ENCODE results near the gene RGMA.

The RGMA gene

DNA sequence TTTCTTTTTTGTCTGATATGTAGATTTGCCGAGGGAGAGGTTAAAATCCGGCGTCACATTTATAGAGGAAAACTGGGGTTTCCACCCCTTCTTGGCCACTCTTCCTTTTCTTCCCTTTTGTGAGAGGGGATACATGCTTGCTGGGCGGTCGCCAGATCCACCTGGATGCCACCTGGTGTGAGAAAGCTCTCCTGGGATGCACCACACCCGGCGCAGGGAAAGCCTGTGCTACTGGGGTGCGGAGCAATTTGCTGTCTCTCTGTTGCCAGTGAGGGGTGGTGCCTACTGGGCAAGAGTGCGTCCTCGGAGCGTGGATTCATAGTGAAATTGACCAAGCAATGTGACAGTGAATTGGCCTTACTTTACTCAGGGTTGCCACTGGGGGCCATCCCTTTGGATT is 2.5 kb upstream of the RGMA start:
- no peak for DNase-seq

GRCh38 chr15:93089727-93090305 is 805 bp upstream of the RGMA start:
- DNase-seq: no peak

- DNase-seq: peak; percentile 40
Observed at GRCh38 chr15:93088200-93088980, 621 bp downstream of the RGMA start.

DNA sequence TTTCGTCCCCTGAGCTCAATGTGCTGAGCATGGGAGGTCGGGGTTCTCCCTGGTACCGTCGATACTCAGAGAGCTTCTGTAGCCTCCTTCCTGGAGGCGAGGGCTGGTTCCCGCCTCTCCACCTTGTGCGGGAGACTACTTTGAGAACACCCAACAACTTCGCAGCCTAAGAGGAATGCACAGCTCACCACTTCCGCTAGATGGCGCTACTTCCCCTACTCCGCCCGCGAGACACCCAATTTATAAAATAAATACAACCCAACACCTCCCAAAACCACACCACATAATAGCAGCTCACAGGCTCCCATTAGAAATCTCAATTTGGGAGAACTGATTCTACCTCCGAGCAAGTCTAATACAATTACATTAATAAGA is 1.2 kb downstream of the RGMA start:
- DNase-seq: peak; percentile 70

- no peak for DNase-seq
Observed at GRCh38 chr15:93086791-93087190, 2.2 kb downstream of the RGMA start.

DNA sequence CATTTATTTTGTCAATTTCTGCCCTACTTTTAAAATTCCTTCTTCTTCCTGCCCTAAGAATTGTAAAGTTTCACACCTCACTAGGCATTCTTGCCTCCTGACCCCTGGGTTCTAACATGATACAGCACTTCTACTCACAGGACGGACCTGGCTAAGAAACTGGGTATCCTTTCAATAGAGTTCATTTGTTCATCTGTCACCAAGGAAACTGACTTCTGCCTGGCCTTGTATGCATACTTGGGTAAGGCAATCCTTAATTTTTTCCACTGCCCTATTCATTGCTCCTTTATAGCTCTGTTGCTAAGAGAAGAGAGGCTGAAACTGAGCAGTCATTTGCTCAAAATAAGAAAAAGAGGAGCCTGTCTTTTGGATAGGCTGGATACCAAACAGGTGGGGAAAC is 3.3 kb downstream of the RGMA start:
- no peak for DNase-seq

GRCh38 chr15:93082861-93083260 is 6.2 kb downstream of the RGMA start:
- DNase-seq: no peak

DNA sequence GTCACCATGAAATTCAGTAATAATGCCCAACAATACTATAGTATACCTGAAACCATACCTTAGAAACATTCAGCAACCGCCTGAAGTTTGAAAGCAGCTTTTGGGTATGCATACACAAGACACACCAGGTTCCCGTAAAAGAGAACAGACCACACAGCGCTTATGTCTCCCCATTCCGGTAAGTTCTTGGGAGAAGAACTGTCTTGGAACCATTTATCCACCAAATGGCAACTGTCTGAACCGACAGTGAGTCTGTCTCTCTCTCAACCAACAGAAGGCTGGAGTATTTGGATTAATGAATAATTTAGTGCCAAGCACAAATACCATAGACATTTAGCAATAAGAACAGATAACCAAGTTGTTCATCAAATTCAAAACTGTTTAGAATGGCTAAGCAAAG is 7.6 kb downstream of the RGMA start:
- no peak for DNase-seq

DNA sequence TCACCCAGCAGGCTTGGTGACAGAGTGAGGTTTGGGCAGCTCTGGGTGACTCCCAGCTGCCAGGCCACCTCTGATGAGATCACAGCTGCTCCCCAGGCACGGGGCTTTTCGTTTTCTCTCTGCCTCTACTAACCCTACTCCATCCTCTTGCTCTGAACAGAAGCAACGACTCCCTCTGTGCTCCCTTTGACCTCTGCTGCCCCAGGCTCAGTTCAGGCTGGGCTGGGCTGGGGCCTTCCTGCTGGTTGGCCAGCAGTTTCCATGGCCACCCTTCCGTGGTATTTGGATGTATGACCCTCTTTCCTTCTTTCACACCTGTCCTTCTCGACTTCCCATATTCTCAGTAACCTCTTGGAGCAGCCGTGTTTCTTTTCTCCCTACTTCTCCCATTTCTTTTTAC is 8.6 kb downstream of the RGMA start:
- no peak for DNase-seq

GRCh38 chr15:93076875-93077274 is 12.1 kb downstream of the RGMA start:
- DNase-seq: no peak

- DNase-seq: no peak
Observed at GRCh38 chr15:93076217-93076616, 12.8 kb downstream of the RGMA start.

DNA sequence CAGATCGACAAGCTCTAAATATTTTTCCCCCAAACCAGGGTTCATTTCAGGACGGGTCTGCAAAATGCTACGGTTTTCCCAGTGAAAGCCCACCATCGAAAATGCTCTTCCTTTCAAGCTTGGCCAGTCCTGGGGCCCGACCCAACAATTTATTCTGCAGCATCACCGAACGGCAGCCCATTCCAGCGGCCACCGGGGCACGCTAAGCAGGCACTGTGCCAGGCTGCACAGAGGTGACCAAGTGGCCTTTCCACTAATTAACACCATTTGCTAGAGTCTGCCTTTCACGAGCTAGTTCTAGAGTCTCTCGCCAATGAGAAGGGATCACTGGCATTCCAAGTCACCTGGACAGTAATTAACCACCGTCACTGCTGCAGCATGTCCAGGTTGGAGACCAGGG is 14.4 kb downstream of the RGMA start:
- DNase-seq: no peak

DNA sequence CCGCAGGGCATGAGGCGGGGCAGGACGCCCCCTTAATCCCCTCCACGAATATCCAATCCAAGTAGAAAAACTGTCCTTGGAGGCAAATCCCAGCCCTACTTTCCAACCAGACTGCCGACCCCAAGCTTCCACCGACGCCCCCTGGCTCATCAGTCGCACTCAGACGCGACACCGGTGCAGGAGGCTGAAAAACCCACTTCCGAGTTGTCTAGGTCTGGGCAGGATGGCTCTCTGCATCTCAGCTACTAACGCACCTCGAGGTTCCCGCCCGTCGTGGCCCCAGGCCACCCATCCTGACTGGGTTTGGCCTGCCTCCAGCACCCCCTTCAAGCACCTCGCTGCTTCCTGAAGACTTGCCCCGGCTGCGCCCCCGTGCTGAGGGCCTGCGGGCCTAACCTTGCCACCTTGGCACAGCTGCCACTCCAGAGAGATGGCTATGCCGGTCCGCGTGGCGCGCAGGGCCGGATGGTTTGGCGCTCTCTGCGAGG is 15.5 kb downstream of the RGMA start:
- no peak for DNase-seq

DNA sequence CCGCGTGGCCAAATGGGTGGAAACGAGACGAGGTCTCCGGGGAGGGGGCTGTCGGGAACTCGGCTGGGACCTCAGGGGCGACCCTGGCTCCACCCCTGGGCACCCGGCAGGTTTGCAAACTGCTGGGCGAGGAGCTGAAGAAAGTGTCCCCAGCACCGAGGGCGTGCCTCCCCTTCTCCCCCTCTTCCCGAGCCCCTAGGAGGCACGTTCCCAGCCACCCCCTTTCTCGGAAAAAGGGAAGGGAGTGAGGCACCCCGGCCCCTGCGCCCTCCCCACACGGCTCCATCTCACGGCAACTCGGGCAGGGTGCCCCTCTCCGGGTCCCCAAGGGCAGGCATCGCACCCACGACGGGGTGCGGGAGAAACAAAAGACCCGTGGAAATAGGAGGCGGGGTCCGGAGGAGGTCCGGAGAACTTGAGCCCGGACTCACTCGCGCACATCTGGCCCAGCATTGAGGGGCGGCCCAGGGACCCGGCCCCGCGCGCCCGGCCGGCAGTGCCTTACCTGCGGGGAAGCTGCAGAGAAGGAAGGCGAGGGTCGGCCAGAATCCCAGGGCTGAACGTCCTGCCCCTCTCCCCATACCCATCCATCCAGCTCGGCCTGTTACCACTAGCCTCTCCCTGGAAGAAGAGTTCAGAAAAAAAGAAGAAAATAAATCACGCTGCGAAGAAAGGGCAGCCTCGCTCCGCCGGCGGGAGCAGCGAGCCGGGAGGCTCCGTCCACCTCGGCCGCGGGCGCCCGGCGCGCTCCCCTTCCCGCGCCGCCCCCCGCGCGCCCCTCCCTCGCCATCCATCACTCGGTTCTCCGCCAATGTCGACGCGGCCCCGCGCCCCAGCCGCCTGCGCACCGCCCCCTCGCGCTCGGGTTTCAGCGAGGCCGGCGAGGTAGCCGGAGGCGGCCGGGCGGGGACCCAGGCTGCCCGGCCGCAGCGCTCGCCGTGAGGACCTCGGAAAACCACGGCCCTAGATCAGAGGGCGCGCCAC is 16.3 kb downstream of the RGMA start:
- no peak for DNase-seq

DNA sequence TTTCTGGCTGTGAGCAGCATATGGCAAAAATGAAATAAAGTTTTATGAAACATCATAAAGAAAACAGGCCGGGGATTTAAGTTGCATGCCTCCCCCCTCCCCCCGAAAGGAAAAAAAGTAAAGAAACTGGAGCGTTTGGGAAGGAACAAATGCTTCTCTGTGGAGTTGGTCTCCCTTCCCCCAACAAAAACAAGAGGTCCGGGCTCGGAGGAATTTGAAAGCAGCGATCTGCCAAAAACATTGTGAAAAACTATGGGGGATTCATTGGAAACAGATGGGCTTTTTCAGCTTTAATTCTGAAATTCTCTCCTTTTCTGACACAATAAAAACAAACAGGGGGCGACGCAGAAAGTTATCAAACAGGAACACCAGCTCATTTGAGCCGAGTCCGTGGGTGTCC is 17.0 kb downstream of the RGMA start:
- DNase-seq: no peak

- DNase-seq: no peak
Observed at GRCh38 chr15:93071469-93071936, 17.5 kb downstream of the RGMA start.

- DNase-seq: no peak
Observed at GRCh38 chr15:93070551-93071296, 18.3 kb downstream of the RGMA start.

GRCh38 chr15:93070132-93070531 is 18.9 kb downstream of the RGMA start:
- DNase-seq: no peak

DNA sequence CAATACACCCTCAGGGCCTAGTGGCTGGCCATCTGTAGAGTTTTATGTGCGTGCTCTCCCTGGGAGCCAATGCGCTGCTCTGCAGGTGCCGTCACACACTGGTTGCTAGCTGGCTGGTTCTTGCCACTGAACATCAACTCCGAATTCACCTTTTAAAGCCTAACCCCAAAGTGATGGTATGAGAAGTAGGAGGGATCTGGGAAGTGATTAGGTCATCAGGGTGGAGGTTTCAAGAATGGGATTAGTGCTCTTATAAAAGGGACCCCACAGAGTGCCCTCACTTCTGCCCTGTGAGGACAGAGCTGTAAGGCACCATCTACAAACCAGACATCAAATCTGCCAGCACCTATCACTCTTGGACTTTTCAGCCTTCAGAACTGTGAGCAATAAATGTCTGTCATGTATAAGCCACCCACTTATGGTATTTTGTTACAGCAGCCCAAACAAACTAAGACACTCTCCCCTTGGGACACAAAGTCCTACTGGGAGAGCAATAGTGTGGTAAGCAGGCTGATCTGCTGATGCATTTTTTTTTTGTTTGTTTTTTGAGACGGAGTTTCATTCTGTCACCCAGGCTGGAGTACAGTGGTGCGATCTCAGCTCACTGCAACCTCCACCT is 20.3 kb downstream of the RGMA start:
- no peak for DNase-seq

- DNase-seq: no peak
Observed at GRCh38 chr15:93067649-93068085, 21.3 kb downstream of the RGMA start.

DNA sequence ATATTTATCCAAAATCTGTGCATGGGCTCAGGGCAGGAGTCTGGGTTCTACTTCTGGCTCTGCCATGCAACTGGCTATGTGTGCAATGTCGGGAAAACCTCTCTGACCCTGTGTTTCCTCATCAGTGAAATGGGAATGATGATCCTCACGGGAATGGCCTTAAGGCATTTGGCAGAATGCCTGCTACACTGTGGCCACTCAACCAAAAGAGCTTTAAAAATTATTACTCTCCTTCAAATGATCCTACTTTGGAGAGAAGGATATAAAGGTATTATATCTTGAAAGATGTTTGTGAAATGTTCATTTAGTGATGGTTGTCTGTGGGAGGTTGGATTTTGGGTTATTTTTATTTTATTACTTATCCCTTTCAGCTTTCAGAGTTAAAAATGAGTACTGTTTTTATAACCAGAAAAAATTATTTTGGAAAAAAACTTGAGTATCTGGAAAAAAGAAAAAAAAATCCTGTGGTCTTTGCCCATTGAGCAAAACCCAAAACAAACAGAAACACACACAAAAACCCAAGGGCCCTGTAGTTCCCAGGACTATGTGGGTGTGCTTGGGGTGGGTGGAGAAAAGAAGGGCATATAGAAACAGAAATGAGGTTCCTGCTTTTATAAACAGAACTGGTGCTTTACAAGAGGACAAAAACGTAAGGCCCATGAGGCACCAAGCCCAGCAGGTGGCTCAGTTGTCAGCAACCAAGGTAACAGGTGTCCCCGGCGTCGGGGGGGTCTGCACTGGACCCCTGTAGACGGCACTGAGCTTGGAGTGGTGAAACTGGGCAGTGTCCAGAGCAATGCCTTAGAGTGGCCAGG is 22.0 kb downstream of the RGMA start:
- no peak for DNase-seq

Measured in activated T-cell treated with anti-CD3 and anti-CD28 coated beads, Interleukin-2, amount 50 U/mL, for 1 hour (primary cell).